D341Med (cell line): ENCODE measurements around the gene MET.
A peak's percentile ranks its signal among the peaks of the same experiment; 100 is the strongest.
"Not testable (repeated sequence)": the region's sequence is repeated elsewhere in the genome, so short reads cannot be mapped to it uniquely, and the experiment has no call there.

ENCODE experiments used
- DNase-seq: peaks from one replicate; pipeline ENCODE4 v3.0.0; 2012; ENCODE audit warnings: low spot score

The MET gene

DNA sequence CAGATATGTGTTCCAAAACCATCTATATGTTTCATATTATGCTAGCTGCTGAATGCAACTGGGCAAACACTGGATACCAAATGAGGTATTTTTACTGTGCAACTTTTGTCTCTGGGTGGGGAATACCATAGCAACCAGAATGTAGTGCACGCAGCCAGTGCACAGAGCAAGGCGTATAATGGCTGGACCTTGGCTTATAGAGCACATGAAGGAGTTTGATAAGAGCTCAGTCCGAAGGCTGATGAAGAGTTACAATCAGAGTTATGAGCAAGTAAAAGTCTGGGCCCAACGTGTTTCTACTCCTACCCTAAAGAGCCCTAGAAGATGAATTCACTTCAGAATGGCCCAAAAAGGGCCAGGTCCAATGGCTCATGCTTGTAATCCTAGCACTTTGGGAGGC, 82.2 kb downstream of the MET start:
- no peak for DNase-seq

- DNase-seq = no peak
Observed at GRCh38 chr7:116757283-116757682, 85.3 kb downstream of the MET start.

DNA sequence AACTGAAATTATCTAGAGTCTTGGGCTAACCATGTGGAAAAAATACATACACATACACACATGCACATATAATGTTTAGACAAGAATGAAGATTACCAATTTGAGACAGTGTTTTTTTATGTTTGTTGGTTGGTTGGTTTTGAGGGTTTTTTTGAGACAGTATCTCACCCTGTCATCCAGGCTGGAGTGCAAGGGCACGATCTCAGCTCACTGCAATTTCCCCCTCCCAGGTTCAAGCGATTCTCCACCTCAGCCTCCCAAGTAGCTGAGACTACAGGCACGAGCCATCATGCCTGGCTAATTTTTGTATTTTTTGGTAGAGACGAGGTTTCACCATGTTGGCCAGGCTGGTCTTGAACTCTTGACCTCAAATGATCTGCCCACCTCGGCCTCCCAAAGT, 87.6 kb downstream of the MET start:
- DNase-seq = not testable (repeated sequence)

DNA sequence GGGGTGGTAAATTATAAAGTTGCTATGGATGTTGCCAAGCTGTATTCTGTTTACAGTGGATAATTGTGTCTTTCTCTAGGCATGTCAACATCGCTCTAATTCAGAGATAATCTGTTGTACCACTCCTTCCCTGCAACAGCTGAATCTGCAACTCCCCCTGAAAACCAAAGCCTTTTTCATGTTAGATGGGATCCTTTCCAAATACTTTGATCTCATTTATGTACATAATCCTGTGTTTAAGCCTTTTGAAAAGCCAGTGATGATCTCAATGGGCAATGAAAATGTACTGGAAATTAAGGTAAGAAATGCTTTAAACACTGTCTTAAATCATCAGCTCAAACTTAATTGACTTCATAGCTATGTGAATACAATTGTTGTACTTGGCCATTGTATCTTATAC, 91.0 kb downstream of the MET start:
- peak; percentile 41 for DNase-seq

DNA sequence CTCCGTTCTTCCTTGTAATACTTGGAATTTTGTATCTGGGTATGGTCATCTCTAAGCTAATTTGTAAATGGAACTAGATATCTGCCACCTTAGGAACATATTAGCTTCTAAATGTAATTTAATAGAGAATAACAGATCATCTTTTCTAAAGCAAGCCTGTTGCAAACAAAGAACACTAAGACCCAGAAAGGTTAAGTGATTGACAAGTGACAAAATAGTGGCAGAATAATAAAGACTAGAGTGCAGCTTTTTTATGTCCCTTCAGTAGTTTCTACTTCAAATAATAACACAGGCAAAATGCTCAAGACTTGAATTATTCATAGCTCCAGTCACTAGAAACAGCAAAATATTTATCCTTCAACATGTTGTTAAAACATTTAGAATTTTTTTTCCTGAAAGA, 91.7 kb downstream of the MET start:
- DNase-seq = no peak

DNA sequence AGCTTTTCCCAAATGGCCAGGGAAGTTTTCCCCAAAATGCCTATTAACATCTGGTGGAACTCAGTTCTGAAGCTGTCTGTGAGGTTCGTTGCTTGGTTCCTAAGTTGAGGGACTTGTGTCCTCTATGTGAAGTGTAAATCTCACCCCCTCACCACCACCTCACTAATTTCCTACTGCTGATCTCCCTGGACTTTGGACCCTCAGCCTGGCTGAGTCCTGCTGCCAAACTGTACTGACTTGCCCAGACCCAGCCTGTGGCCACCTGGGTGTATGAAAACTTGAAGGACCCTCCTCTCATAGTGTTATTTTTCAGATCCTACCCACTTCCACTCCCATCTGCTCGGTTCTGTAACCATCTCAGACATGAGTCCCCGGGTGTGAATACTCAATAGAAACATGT, 94.9 kb downstream of the MET start:
- DNase-seq = no peak

DNA sequence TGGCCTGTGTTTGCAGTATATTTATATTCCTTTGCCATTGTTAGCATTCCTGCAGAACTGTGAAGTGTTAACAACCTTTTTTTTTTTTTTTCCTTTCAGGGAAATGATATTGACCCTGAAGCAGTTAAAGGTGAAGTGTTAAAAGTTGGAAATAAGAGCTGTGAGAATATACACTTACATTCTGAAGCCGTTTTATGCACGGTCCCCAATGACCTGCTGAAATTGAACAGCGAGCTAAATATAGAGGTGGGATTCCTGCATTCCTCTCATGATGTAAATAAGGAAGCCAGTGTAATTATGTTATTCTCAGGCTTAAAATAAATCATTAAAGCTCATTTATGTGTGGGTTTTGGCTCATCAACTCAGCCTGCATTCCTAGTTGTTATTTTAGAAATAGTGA, 97.5 kb downstream of the MET start:
- DNase-seq = no peak

- DNase-seq = no peak
Observed at GRCh38 chr7:116770941-116771340, 98.9 kb downstream of the MET start.

DNA sequence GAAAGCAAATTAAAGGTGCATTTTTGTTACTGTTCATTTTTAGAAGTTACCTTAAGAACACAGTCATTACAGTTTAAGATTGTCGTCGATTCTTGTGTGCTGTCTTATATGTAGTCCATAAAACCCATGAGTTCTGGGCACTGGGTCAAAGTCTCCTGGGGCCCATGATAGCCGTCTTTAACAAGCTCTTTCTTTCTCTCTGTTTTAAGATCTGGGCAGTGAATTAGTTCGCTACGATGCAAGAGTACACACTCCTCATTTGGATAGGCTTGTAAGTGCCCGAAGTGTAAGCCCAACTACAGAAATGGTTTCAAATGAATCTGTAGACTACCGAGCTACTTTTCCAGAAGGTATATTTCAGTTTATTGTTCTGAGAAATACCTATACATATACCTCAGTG, 99.6 kb downstream of the MET start:
- DNase-seq = no peak

DNA sequence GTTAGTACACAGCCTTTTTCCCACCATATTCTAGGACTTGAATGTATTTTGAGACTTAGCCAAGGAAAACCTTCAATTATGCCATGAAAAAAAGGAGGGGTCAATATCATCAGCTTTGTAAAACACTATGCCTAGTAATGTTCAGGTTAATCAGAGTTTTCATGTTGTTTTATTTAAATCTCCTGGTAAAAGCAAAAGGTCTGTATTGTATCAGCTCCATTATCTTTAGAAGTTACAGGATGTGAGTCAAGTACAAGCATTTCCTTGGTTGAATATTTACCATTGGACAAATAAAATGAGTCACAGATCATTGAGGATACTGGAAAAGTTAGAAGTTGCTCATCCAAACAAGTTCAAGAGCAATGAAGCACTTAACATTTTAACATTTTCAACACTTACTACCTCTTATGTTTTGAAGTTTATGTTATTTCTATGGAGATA, 100.4 kb downstream of the MET start:
- DNase-seq = no peak

DNA sequence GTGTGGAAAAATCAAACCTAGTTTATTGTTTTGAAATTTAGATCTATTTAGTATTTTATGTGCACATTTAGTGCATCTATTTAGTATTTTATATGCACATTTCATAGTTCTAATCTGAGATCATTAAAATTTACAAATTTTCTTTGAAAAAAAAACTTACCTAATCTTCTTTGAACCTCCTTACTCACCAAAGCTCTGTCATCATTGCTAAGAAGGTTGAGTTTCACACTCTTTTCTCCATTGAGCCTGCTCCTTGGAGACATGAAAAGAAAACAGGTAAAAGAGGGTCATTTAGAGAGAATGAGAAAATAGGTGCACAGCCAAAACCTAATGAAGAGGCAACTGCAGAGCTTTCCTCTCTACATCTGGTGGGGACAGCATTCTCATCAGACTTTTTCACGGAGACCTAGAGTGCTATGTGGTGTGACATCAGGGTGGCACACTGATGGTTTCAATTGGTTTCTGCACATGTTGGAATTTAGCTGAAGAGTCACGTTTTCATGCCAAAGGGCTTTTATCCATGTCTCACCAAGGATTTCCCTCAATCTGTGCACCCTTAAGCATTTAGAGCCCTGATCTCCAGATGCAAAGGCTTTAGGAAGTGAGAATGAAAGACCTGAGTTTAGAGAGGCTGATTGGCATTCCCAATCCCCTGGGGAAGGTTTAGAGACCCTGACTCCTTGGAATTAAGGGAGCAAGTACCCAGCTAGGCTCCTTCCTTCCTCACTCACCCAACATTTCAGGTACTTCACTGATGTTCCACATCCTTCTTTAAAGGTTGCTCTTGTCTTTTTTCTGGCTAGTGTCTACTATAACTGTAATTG, 101.1 kb downstream of the MET start:
- DNase-seq = no peak

- DNase-seq = no peak
Observed at GRCh38 chr7:116776046-116776445, 104.0 kb downstream of the MET start.

GRCh38 chr7:116776610-116777289, 104.8 kb downstream of the MET start:
- no peak for DNase-seq

GRCh38 chr7:116777651-116778281, 105.8 kb downstream of the MET start:
- DNase-seq = no peak

GRCh38 chr7:116779216-116779615, 107.2 kb downstream of the MET start:
- DNase-seq = no peak

DNA sequence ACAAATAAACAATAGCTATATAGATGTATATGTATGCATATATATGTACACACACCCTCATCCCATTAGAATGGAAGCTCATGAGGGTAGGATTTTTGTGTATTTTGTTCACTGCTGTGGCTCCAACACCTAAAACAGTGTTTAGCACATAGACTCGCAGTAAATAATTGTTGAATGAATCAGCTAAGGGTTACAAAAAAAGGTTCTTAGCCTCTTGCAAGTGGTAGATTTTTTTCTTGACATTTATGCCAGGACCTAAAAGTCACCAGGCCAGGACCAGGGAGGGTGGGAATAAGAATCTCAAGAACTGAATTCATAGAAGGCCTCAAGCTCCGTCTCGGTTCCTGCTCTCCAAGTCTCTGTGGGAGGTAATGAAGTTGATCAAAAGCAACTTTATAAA, 107.9 kb downstream of the MET start:
- no peak for DNase-seq

GRCh38 chr7:116780521-116780920, 108.5 kb downstream of the MET start:
- DNase-seq = no peak

DNA sequence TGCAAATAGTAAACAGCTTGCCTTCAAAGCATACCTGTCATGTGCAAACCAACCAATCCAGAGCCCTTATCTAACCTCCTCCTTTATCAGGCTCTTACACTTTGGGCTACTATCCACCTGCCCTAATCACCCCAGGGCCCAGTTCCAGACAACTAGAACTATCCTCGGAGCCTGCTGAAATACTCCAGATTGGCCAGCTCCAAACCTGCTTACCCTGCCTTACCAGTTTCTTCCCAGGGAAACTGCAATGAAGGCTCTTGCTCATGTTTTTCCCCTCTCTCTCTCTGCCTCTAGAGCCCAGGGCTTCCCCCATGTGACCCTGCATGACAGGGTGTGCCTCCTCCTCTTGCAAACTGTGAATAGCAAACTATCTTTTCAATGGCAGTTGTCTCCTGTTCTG, 109.0 kb downstream of the MET start:
- DNase-seq = no peak

GRCh38 chr7:116781584-116781983, 109.6 kb downstream of the MET start:
- no peak for DNase-seq

DNA sequence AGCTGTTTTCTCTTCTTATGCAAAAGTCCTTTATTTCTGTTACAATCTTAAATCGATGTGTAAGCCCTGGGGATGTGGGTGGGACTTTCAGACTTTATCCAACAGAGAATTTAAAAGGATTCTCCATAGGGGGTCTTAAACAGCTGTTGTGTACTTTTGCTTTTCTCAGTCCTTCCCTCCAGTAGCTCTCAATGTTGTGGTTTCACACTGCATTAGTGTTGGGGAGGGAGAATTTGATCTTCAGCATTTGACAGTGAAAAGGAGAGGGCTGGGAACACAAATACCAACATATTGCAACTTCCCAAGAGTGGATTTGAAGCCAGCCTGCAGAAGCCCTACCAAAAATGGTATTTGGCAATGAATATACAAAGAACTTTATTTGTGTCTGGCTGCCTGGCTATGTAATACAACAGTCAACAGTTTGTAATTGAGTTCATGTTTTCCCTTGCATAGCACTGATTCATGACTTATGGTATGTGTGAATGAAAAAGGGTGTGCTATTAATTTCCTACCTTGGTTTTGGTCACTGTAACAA, 110.2 kb downstream of the MET start:
- no peak for DNase-seq

- DNase-seq = no peak
Observed at GRCh38 chr7:116783666-116784318, 111.8 kb downstream of the MET start.

DNA sequence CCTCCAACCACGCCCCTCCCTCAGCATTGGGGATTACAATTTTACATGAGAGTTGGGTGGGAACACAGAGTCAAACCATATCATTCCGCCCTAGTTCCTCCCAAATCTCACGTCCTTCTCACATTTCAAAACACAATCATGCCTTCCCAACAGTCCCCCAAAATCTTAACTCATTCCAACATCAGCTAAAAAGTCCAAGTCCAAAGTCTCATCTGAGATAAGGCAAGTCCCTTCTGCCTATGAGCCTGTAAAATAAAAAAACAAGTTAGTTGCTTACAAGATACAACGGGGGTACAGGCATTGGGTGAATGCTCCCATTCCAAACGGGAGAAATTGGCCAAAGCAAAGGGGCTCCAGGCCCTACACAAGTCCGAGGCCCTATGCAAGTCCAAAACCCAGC, 112.7 kb downstream of the MET start:
- DNase-seq = no peak
